Gastrocnemius medialis (tissue), 4 donors: ENCODE results near the gene HIVEP3.

ENCODE experiments used
- POLR2A ChIP-seq, 2 donors: fragments of 450-650 bp; IDR thresholded peaks; one replicate each; pipeline ENCODE4 v1.6.1; 2017; ENCODE audit warnings: antibody characterized with exemption in 2 of 2, mild to moderate bottlenecking in 2 of 2, moderate library complexity in 2 of 2
- TF ChIP-seq, protein P1 (sequence below), 5 experiments: fragments of 450-650 bp in 3 of 5; fragments of 200-600 bp in 2 of 5; sonication (generic) in 2 of 5; IDR thresholded peaks in 4 of 5; conservative IDR thresholded peaks in 1 of 5; 1 replicate in 4 of 5; 2 replicates in 1 of 5; pipeline ENCODE4 v1.5.1; 2016 to 2019; ENCODE audit warnings: antibody characterized with exemption in 5 of 5, mild to moderate bottlenecking in 3 of 5, moderate library complexity in 3 of 5

DNA sequence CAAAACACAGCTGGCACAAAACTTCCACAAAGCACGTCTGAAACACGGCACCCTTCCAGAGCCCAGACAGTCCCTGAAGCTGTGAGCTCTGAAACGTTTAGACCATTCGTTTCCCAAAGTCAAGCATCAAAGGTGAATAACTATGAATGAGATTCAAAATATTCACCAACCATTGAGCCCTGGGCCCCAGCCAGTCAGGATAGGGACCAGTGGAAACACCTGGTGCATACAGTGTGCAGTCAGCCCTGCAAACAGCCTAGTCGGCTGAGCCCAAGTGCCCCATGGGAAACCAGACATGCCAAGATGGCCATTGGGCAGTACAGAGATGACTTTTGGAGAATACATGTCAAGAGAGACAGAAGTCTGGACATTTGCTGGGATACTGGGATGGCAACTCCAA lies 343.9 kb downstream of the HIVEP3 start:
- TF ChIP-seq, protein P1, sequence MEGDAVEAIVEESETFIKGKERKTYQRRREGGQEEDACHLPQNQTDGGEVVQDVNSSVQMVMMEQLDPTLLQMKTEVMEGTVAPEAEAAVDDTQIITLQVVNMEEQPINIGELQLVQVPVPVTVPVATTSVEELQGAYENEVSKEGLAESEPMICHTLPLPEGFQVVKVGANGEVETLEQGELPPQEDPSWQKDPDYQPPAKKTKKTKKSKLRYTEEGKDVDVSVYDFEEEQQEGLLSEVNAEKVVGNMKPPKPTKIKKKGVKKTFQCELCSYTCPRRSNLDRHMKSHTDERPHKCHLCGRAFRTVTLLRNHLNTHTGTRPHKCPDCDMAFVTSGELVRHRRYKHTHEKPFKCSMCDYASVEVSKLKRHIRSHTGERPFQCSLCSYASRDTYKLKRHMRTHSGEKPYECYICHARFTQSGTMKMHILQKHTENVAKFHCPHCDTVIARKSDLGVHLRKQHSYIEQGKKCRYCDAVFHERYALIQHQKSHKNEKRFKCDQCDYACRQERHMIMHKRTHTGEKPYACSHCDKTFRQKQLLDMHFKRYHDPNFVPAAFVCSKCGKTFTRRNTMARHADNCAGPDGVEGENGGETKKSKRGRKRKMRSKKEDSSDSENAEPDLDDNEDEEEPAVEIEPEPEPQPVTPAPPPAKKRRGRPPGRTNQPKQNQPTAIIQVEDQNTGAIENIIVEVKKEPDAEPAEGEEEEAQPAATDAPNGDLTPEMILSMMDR (IDR thresholded peaks at IDR 0.05 in 4 of 5, conservative IDR thresholded peaks at IDR 0.05 in 1 of 5), result no peak
- no peak for TF ChIP-seq POLR2A (IDR thresholded peaks at IDR 0.05)
